ENCODE results near the gene VAV3. TPM values are rescaled to one million over a fixed set of nuclear protein-coding genes. Genes with fewer than 3 reads are reported as not detected.
A peak's percentile ranks its signal among the peaks of the same experiment; 100 is the strongest.

VAV3 gene
- polyA plus RNA-seq, 3 donors: 5.4 to 9.2 (median 9.0) TPM

GRCh38 chr1:107865627-107866026, 99.4 kb downstream of the VAV3 start:
- no peak for TF ChIP-seq CTCF (IDR thresholded peaks at IDR 0.05)

DNA sequence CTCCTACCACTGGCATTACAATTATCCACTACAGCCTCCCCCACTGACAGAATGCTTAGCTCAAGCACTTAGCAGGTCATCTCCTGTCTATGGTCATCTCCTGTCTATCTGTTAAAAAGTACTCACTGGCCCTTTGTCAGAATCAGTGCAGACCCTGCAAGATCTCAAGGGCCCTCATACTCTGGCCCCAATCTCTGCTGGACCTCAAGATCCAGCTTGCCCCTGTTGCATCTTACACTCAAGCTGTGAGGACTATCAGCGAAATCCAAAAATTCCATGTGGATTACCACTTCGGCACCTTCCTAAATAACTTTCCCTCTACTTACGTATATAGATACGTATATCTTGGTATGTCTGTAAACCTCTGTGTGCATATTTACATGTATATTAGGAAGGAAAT, 101.6 kb downstream of the VAV3 start:
- DNase-seq: no peak
- WGBS (ENCODE audit: insufficient coverage): no CpG with 5 or more reads among the region's 4 CpGs
- Mint-ChIP-seq H3K4me3 (no peak overlapping the region), H3K4me1 (peaks cover 14% of the 10 kb centered on the region), H3K27ac (peak overlapping the region in 1 of 7 donors; percentile 48), H3K27me3 (ENCODE audit: low read depth in 3 of 3) (peaks cover 0 to 2% (median 0%) of the 10 kb centered on the region in 3 donors), H3K36me3 (peaks cover 11 to 15% of the 10 kb centered on the region in 2 donors), H3K9me3 (peaks cover 0 to 6% (median 0%) of the 10 kb centered on the region in 7 donors)
- H3K36me3 ChIP-seq (replicated peaks in 1 of 2; ENCODE audit: control insufficient read depth in 1 of 2, insufficient read depth in 2 of 2, low read length in 2 of 2): no peaks in the 10 kb centered on the region
- H3K79me2 ChIP-seq (ENCODE audit: insufficient read depth, low read length): no peaks in the 10 kb centered on the region
- peaks cover 0 to 3% of the 10 kb centered on the region in 2 donors for H3K9me3 ChIP-seq (replicated peaks in 1 of 2; ENCODE audit: control insufficient read depth in 1 of 2, insufficient read depth in 1 of 2, low read length in 2 of 2)
- no peak overlapping the region for H3K27ac ChIP-seq (ENCODE audit: low read depth in 1 of 2, low read length in 2 of 2)
- no peak for TF ChIP-seq CTCF (IDR thresholded peaks at IDR 0.05)
- no peaks in the 10 kb centered on the region for H3K27me3 ChIP-seq (ENCODE audit: control insufficient read depth in 2 of 2, insufficient read depth in 2 of 2, low read length in 2 of 2)
- H4K20me1 ChIP-seq (ENCODE audit: insufficient read depth, low read length): peaks cover 4% of the 10 kb centered on the region
- intact Hi-C loops (cut with micrococcal nuclease): no loop called here
- no peak overlapping the region for H3K4me3 ChIP-seq (replicated peaks in 1 of 3; ENCODE audit: low read depth in 2 of 3, low read length in 3 of 3)
- no peaks in the 10 kb centered on the region for H3K4me1 ChIP-seq (ENCODE audit: control insufficient read depth in 1 of 2, insufficient read depth in 2 of 2, low read length in 2 of 2)
- H2AFZ ChIP-seq (ENCODE audit: insufficient read depth, low read depth, low read length, poor library complexity, severe bottlenecking): no peak overlapping the region
- H3K4me2 ChIP-seq (replicated peaks; ENCODE audit: extremely low read depth, low read length, poor library complexity, severe bottlenecking): no peak overlapping the region
- H3K9ac ChIP-seq (ENCODE audit: insufficient read depth, low read length, poor library complexity, severe bottlenecking): no peak overlapping the region

More at GRCh38 chr1:107865627-107866026, 99.4 kb downstream of the VAV3 start:
- no peaks in the 10 kb centered on the region for H3K27me3 ChIP-seq (ENCODE audit: control insufficient read depth in 2 of 2, insufficient read depth in 2 of 2, low read length in 2 of 2)
- no peak overlapping the region for H3K4me2 ChIP-seq (replicated peaks; ENCODE audit: extremely low read depth, low read length, poor library complexity, severe bottlenecking)
- peaks cover 0 to 4% (median 0%) of the 10 kb centered on the region in 3 donors for H3K27me3 Mint-ChIP-seq (ENCODE audit: low read depth in 3 of 3)
- H2AFZ ChIP-seq (ENCODE audit: insufficient read depth, low read depth, low read length, poor library complexity, severe bottlenecking): no peak overlapping the region
- peaks cover 19% of the 10 kb centered on the region for H3K4me1 Mint-ChIP-seq
- no peak for DNase-seq
- H3K9me3 Mint-ChIP-seq: peaks cover 0 to 6% (median 3%) of the 10 kb centered on the region in 7 donors
- no peak overlapping the region for H3K4me3 Mint-ChIP-seq
- H3K79me2 ChIP-seq (ENCODE audit: insufficient read depth, low read length): peaks cover 2% of the 10 kb centered on the region
- H4K20me1 ChIP-seq (ENCODE audit: insufficient read depth, low read length): no peaks in the 10 kb centered on the region
- intact Hi-C loops (cut with micrococcal nuclease): no loop called here
- no peaks in the 10 kb centered on the region for H3K36me3 ChIP-seq (replicated peaks in 1 of 2; ENCODE audit: control insufficient read depth in 1 of 2, insufficient read depth in 2 of 2, low read length in 2 of 2)
- H3K36me3 Mint-ChIP-seq: peaks cover 11 to 30% of the 10 kb centered on the region in 2 donors
- no peak overlapping the region for H3K4me3 ChIP-seq (replicated peaks in 1 of 3; ENCODE audit: low read depth in 2 of 3, low read length in 3 of 3)
- H3K9me3 ChIP-seq (replicated peaks in 1 of 2; ENCODE audit: control insufficient read depth in 1 of 2, insufficient read depth in 1 of 2, low read length in 2 of 2): peaks cover 0 to 3% of the 10 kb centered on the region in 2 donors
- no CpG with 5 or more reads among the region's 1 CpG for WGBS (ENCODE audit: insufficient coverage)
- no peak overlapping the region for H3K27ac Mint-ChIP-seq
- H3K27ac ChIP-seq (ENCODE audit: low read depth in 1 of 2, low read length in 2 of 2): no peak overlapping the region
- no peak overlapping the region for H3K9ac ChIP-seq (ENCODE audit: insufficient read depth, low read length, poor library complexity, severe bottlenecking)
- no peaks in the 10 kb centered on the region for H3K4me1 ChIP-seq (ENCODE audit: control insufficient read depth in 1 of 2, insufficient read depth in 2 of 2, low read length in 2 of 2)

All from CD14-positive monocyte (primary cell).